Activated CD4-positive, alpha-beta T cell treated with anti-CD3 and anti-CD28 coated beads, Interleukin-10, Interleukin-2, amounts not matched to agents 100 ng/mL and 50 ng/mL, durations not matched to agents 16 hours and 8 hours (primary cell): ENCODE measurements around the gene CCND1.
"Not testable (repeated sequence)": the region's sequence is repeated elsewhere in the genome, so short reads cannot be mapped to it uniquely, and the experiment has no call there.

Experiments
- DNase-seq: peaks from one replicate; pipeline ENCODE4 v3.0.0-alpha.2; 2020

The CCND1 gene

DNA sequence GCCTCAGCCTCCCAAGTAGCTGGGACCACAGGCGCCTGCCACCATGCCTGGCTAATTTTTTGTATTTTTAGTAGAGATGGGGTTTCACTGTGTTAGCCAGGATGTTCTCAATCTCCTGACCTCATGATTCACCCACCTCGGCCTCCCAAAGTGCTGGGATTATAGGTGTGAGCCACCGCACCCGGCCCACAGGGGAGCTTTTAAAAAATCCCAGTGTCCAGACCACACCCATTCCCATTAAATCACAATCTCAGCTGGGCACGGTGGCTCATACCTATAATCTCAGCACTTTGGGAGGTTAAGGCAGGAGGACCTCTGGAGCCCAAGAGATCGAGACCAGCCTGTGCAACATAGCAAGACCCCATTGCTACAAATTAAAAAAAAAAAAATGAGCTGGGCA lies 55.0 kb downstream of the CCND1 start:
- DNase-seq: not testable (repeated sequence)

DNA sequence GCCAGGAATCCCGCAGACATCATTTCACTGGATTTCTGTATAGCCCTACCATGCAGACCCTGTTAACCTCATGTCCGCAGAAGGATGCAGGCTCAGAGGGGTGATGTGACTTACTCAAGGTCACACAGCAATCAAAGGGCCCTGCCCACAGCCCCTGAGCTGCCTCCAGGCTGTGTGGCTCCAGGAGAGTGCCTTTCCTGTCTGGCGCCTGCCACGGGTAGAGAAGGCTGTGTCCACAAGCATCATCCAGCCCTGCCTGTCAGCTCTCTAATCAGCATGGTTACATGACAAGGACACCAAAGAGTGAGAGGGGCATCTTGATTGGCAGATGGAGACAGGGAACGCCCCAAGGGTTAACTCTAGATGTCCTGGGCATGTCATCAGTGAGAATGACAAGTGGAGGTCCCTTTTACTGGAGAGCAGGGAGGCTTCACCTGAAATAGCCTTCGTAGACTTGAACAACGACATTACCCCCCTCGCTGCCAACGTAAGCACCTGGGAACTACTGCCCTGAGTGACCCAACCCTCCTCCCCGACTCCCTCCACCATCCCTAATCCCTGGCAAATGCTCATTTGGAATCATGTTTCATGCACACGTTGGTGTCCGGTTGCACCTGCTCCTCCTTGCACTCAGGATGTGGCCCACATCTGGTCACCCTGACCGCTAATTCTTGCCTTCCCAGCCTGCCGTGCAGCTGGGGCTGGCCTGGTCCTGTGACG lies 56.0 kb downstream of the CCND1 start:
- DNase-seq: no peak

GRCh38 chr11:69697469-69697843 lies 56.5 kb downstream of the CCND1 start:
- DNase-seq: no peak

GRCh38 chr11:69697861-69698260 lies 56.9 kb downstream of the CCND1 start:
- DNase-seq: no peak

GRCh38 chr11:69698362-69698761 lies 57.4 kb downstream of the CCND1 start:
- no peak for DNase-seq

GRCh38 chr11:69699213-69699612 lies 58.3 kb downstream of the CCND1 start:
- no peak for DNase-seq

DNA sequence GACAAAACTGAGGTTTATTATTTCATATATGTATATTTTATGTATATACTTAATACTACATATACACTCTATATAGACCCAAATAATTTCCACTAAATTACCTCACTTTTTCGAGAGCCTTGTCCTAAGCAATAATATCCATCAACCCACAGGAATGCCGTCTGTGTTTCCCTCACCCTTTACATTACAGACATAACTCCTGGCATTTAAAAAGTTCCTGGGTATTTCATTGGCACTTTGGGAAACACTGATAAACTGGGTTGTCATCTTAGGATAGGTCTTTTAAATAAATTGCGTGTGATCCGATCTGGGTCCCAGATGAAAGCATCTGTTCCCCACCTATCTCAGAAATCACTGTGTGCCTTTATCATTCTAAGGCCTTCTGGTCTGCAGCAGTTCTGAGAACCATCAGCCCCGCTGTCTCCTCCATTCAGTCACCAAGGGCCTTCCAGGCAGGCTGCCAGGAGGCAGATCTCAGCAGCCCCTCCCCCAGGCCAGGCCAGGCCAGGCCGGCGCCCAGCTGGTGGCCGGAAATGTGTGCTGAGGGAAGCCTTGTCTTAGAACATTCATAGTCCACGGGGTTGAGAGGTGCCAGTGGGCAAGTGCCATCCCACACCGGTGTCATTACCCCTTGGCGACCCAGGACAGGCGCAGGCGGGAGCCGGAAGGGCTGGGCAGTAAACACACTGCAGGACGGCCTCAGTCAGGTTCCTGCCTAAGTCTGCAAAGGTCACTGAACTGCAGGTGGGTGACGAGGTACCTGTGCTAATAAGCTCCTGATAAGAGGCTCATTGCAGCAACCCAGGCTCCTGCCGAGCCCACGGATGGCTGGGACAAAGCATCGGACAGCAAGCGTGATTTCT lies 59.6 kb downstream of the CCND1 start:
- DNase-seq: no peak

GRCh38 chr11:69702239-69702691 lies 61.3 kb downstream of the CCND1 start:
- DNase-seq: no peak

GRCh38 chr11:69702769-69703452 lies 62.0 kb downstream of the CCND1 start:
- DNase-seq: no peak

DNA sequence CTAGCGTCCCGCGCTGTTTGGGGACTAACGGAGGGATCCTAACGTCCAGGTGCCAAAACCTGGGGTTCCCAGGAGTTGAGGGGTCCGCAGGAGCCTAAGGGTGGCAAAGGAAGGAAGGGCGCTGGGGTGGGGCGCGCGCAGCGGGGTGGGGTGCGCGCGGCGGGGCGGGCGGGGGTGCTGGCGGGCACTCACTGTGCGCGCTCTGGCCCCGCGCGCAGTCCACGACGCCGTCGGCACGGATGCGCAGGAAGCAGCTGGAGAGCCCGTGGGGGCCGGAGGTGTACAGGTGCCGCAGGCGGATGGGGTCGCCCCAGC lies 62.5 kb downstream of the CCND1 start:
- no peak for DNase-seq
